ENCODE measurements around the gene MAP3K5.

MAP3K5 gene

GRCh38 chr6:136522636-136523035 lies 269.6 kb downstream of the MAP3K5 start:
- Histone ChIP-seq H3K27me3 (ENCODE audit: control insufficient read depth, insufficient read depth, low read length) (no peaks in the 10 kb centered on the region), H3K9ac (ENCODE audit: low read length) (no peak overlapping the region), H3K4me1 (ENCODE audit: control insufficient read depth, insufficient read depth, low read length) (peaks cover 3% of the 10 kb centered on the region)

GRCh38 chr6:136521911-136522310 lies 270.4 kb downstream of the MAP3K5 start:
- H3K4me1 ChIP-seq (ENCODE audit: control insufficient read depth, insufficient read depth, low read length), result peaks cover 3% of the 10 kb centered on the region
- no peak overlapping the region for H3K4me3 ChIP-seq (ENCODE audit: low read length)
- no peaks in the 10 kb centered on the region for H3K36me3 ChIP-seq (ENCODE audit: control insufficient read depth, insufficient read depth, low read length)
- no peaks in the 10 kb centered on the region for H3K27me3 ChIP-seq (ENCODE audit: control insufficient read depth, insufficient read depth, low read length)
- H3K27ac ChIP-seq (ENCODE audit: low read depth, low read length), result no peak overlapping the region
- H3K9ac ChIP-seq (ENCODE audit: low read length), result no peak overlapping the region

More at GRCh38 chr6:136522636-136523035, 269.6 kb downstream of the MAP3K5 start:
- Histone ChIP-seq H3K27ac (ENCODE audit: low read depth, low read length) (no peak overlapping the region), H3K4me3 (ENCODE audit: low read length) (no peak overlapping the region), H3K36me3 (ENCODE audit: control insufficient read depth, insufficient read depth, low read length) (no peaks in the 10 kb centered on the region)

GRCh38 chr6:136521427-136521826 lies 270.9 kb downstream of the MAP3K5 start:
- Histone ChIP-seq H3K4me1 (ENCODE audit: control insufficient read depth, insufficient read depth, low read length) (peaks cover under 1% of the 10 kb centered on the region), H3K9ac (ENCODE audit: low read length) (no peak overlapping the region), H3K4me3 (ENCODE audit: low read length) (no peak overlapping the region), H3K27me3 (ENCODE audit: control insufficient read depth, insufficient read depth, low read length) (no peaks in the 10 kb centered on the region), H3K36me3 (ENCODE audit: control insufficient read depth, insufficient read depth, low read length) (no peaks in the 10 kb centered on the region), H3K27ac (ENCODE audit: low read depth, low read length) (no peak overlapping the region)

- no peaks in the 10 kb centered on the region for H3K36me3 ChIP-seq (ENCODE audit: control insufficient read depth, insufficient read depth, low read length)
- H3K4me1 ChIP-seq (ENCODE audit: control insufficient read depth, insufficient read depth, low read length), result no peaks in the 10 kb centered on the region
- no peak overlapping the region for H3K9ac ChIP-seq (ENCODE audit: low read length)
- no peaks in the 10 kb centered on the region for H3K27me3 ChIP-seq (ENCODE audit: control insufficient read depth, insufficient read depth, low read length)
- H3K27ac ChIP-seq (ENCODE audit: low read depth, low read length), result no peak overlapping the region
- no peak overlapping the region for H3K4me3 ChIP-seq (ENCODE audit: low read length)
Measured at GRCh38 chr6:136520517-136520916, 271.8 kb downstream of the MAP3K5 start.

GRCh38 chr6:136517582-136517981 lies 274.7 kb downstream of the MAP3K5 start:
- no peaks in the 10 kb centered on the region for H3K4me1 ChIP-seq (ENCODE audit: control insufficient read depth, insufficient read depth, low read length)

GRCh38 chr6:136517002-136517401 lies 275.3 kb downstream of the MAP3K5 start:
- Histone ChIP-seq H3K27me3 (ENCODE audit: control insufficient read depth, insufficient read depth, low read length) (no peaks in the 10 kb centered on the region), H3K27ac (ENCODE audit: low read depth, low read length) (no peak overlapping the region), H3K4me1 (ENCODE audit: control insufficient read depth, insufficient read depth, low read length) (no peaks in the 10 kb centered on the region), H3K36me3 (ENCODE audit: control insufficient read depth, insufficient read depth, low read length) (no peaks in the 10 kb centered on the region), H3K4me3 (ENCODE audit: low read length) (no peak overlapping the region), H3K9ac (ENCODE audit: low read length) (no peak overlapping the region)

More at GRCh38 chr6:136517582-136517981, 274.7 kb downstream of the MAP3K5 start:
- no peak overlapping the region for H3K4me3 ChIP-seq (ENCODE audit: low read length)
- no peaks in the 10 kb centered on the region for H3K36me3 ChIP-seq (ENCODE audit: control insufficient read depth, insufficient read depth, low read length)
- H3K9ac ChIP-seq (ENCODE audit: low read length), result no peak overlapping the region
- no peak overlapping the region for H3K27ac ChIP-seq (ENCODE audit: low read depth, low read length)
- no peaks in the 10 kb centered on the region for H3K27me3 ChIP-seq (ENCODE audit: control insufficient read depth, insufficient read depth, low read length)

GRCh38 chr6:136514591-136514990 lies 277.7 kb downstream of the MAP3K5 start:
- no peak overlapping the region for H3K4me3 ChIP-seq (ENCODE audit: low read length)
- no peaks in the 10 kb centered on the region for H3K4me1 ChIP-seq (ENCODE audit: control insufficient read depth, insufficient read depth, low read length)
- no peak overlapping the region for H3K27ac ChIP-seq (ENCODE audit: low read depth, low read length)
- H3K9ac ChIP-seq (ENCODE audit: low read length), result no peak overlapping the region
- H3K36me3 ChIP-seq (ENCODE audit: control insufficient read depth, insufficient read depth, low read length), result no peaks in the 10 kb centered on the region
- no peaks in the 10 kb centered on the region for H3K27me3 ChIP-seq (ENCODE audit: control insufficient read depth, insufficient read depth, low read length)

GRCh38 chr6:136511926-136512325 lies 280.4 kb downstream of the MAP3K5 start:
- H3K9ac ChIP-seq (ENCODE audit: low read length), result no peak overlapping the region
- H3K27ac ChIP-seq (ENCODE audit: low read depth, low read length), result no peak overlapping the region
- no peaks in the 10 kb centered on the region for H3K27me3 ChIP-seq (ENCODE audit: control insufficient read depth, insufficient read depth, low read length)
- no peaks in the 10 kb centered on the region for H3K36me3 ChIP-seq (ENCODE audit: control insufficient read depth, insufficient read depth, low read length)
- H3K4me1 ChIP-seq (ENCODE audit: control insufficient read depth, insufficient read depth, low read length), result no peaks in the 10 kb centered on the region
- no peak overlapping the region for H3K4me3 ChIP-seq (ENCODE audit: low read length)

- Histone ChIP-seq H3K4me3 (ENCODE audit: low read length) (no peak overlapping the region), H3K36me3 (ENCODE audit: control insufficient read depth, insufficient read depth, low read length) (no peaks in the 10 kb centered on the region), H3K4me1 (ENCODE audit: control insufficient read depth, insufficient read depth, low read length) (no peaks in the 10 kb centered on the region), H3K9ac (ENCODE audit: low read length) (no peak overlapping the region), H3K27me3 (ENCODE audit: control insufficient read depth, insufficient read depth, low read length) (no peaks in the 10 kb centered on the region), H3K27ac (ENCODE audit: low read depth, low read length) (no peak overlapping the region)
Measured at GRCh38 chr6:136511397-136511796, 280.9 kb downstream of the MAP3K5 start.

- H3K4me1 ChIP-seq (ENCODE audit: control insufficient read depth, insufficient read depth, low read length), result no peaks in the 10 kb centered on the region
- H3K27ac ChIP-seq (ENCODE audit: low read depth, low read length), result no peak overlapping the region
- no peak overlapping the region for H3K4me3 ChIP-seq (ENCODE audit: low read length)
- H3K9ac ChIP-seq (ENCODE audit: low read length), result no peak overlapping the region
- no peaks in the 10 kb centered on the region for H3K27me3 ChIP-seq (ENCODE audit: control insufficient read depth, insufficient read depth, low read length)
- no peaks in the 10 kb centered on the region for H3K36me3 ChIP-seq (ENCODE audit: control insufficient read depth, insufficient read depth, low read length)
Measured at GRCh38 chr6:136510782-136511181, 281.5 kb downstream of the MAP3K5 start.

- Histone ChIP-seq H3K27ac (ENCODE audit: low read depth, low read length) (no peak overlapping the region), H3K36me3 (ENCODE audit: control insufficient read depth, insufficient read depth, low read length) (no peaks in the 10 kb centered on the region), H3K9ac (ENCODE audit: low read length) (no peak overlapping the region), H3K4me3 (ENCODE audit: low read length) (no peak overlapping the region), H3K27me3 (ENCODE audit: control insufficient read depth, insufficient read depth, low read length) (no peaks in the 10 kb centered on the region), H3K4me1 (ENCODE audit: control insufficient read depth, insufficient read depth, low read length) (no peaks in the 10 kb centered on the region)
Measured at GRCh38 chr6:136510299-136510698, 282.0 kb downstream of the MAP3K5 start.

- Histone ChIP-seq H3K4me3 (ENCODE audit: low read length) (no peak overlapping the region), H3K4me1 (ENCODE audit: control insufficient read depth, insufficient read depth, low read length) (no peaks in the 10 kb centered on the region), H3K27ac (ENCODE audit: low read depth, low read length) (no peak overlapping the region), H3K27me3 (ENCODE audit: control insufficient read depth, insufficient read depth, low read length) (no peaks in the 10 kb centered on the region), H3K36me3 (ENCODE audit: control insufficient read depth, insufficient read depth, low read length) (no peaks in the 10 kb centered on the region), H3K9ac (ENCODE audit: low read length) (no peak overlapping the region)
Measured at GRCh38 chr6:136508725-136509392, 283.4 kb downstream of the MAP3K5 start.
